Measurements from ENCODE around the gene SECISBP2L. TPM values are rescaled to one million over a fixed set of nuclear protein-coding genes. Genes with fewer than 3 reads are reported as not detected.
A peak's percentile ranks its signal among the peaks of the same experiment; 100 is the strongest.

SECISBP2L gene
- total RNA-seq, 1 experiment from 2014 or later = 14.5 TPM

DNA sequence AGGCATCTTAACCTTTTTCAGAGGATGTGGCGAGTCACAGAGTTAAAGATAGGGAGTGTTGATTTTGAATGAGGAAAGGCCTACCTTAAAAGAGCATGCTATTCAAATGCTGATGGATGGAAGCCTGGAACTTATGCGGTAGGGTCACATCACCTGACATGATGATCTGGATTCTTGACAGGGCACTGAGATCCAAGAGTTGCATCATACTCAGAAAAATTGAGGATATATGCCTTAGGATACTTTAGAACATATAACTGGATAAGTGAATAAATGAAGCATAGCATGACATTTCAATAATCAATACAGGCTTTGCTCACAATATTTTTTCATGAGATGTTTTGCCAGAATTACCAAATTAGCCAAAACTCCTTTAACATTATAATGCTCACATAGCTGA, 20.1 kb upstream of the SECISBP2L start:
- Histone ChIP-seq H3K36me3 (replicated peaks; ENCODE audit: control insufficient read depth, insufficient read depth, low read length) (no peaks in the 10 kb centered on the region), H3K4me3 (ENCODE audit: insufficient read depth, low read depth, low read length) (no peak overlapping the region), H3K27me3 (ENCODE audit: control insufficient read depth, insufficient read depth, low read length) (no peaks in the 10 kb centered on the region; the same call in 1 of the 2 replicates)
- peak; percentile 19 for DNase-seq

- H3K36me3 ChIP-seq (replicated peaks; ENCODE audit: control insufficient read depth, insufficient read depth, low read length) = no peaks in the 10 kb centered on the region
- H3K27me3 ChIP-seq (ENCODE audit: control insufficient read depth, insufficient read depth, low read length) = no peaks in the 10 kb centered on the region; the same call in 1 of the 2 replicates
- H3K4me3 ChIP-seq (ENCODE audit: insufficient read depth, low read depth, low read length) = no peak overlapping the region
- DNase-seq = no peak
Measured at GRCh38 chr15:49064884-49065283, 18.6 kb upstream of the SECISBP2L start.

- no peaks in the 10 kb centered on the region; the same call in 1 of the 2 replicates for H3K27me3 ChIP-seq (ENCODE audit: control insufficient read depth, insufficient read depth, low read length)
- no peaks in the 10 kb centered on the region for H3K36me3 ChIP-seq (replicated peaks; ENCODE audit: control insufficient read depth, insufficient read depth, low read length)
- no peak overlapping the region for H3K4me3 ChIP-seq (ENCODE audit: insufficient read depth, low read depth, low read length)
- no peak for DNase-seq
Measured at GRCh38 chr15:49064281-49064653, 18.0 kb upstream of the SECISBP2L start.

- Histone ChIP-seq H3K4me3 (ENCODE audit: insufficient read depth, low read depth, low read length) (no peak overlapping the region), H3K36me3 (replicated peaks; ENCODE audit: control insufficient read depth, insufficient read depth, low read length) (no peaks in the 10 kb centered on the region), H3K27me3 (ENCODE audit: control insufficient read depth, insufficient read depth, low read length) (no peaks in the 10 kb centered on the region; the same call in 1 of the 2 replicates)
- DNase-seq = peak; percentile 33
Measured at GRCh38 chr15:49063402-49064280, 17.4 kb upstream of the SECISBP2L start.

GRCh38 chr15:49062900-49063299, 16.7 kb upstream of the SECISBP2L start:
- DNase-seq = no peak
- no peaks in the 10 kb centered on the region; the same call in 1 of the 2 replicates for H3K27me3 ChIP-seq (ENCODE audit: control insufficient read depth, insufficient read depth, low read length)
- H3K36me3 ChIP-seq (replicated peaks; ENCODE audit: control insufficient read depth, insufficient read depth, low read length) = no peaks in the 10 kb centered on the region
- H3K4me3 ChIP-seq (ENCODE audit: insufficient read depth, low read depth, low read length) = no peak overlapping the region

DNA sequence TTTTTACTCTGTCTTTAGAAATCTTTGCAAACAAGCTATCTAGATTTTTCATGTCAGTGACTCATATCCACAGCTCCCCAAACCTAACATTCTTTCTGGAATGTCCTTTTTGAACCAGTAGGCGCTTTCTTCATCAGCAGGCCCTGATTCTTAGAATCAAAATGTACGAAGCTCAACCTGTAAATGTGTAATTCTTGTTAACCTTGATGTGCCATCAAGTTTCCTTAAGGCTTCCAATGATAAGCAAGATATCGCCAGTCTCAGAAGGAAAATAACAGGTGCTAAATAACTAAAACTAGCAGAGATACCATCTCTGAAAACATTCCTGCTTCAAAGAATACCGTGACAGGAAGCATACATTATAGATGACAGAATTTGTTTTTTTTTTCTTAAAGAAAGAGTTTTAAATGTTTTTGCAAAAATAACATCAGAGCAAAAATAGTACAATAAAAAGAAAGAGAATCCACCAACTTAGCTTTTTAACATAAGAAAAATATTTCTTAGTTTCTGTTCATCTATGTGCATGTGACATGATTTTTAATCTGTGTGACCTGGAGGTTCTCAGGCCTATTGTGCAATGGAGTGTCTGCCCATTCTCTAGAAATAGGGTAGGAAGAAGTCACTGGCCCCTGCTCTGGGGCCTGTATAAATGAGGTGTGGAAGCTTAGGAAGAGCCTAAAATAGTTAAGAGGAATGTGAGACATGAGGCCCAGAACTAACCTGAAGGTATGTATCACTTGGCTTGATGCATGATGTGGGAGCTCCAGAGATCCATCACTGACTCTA, 14.7 kb upstream of the SECISBP2L start:
- DNase-seq = no peak
- H3K4me3 ChIP-seq (ENCODE audit: insufficient read depth, low read depth, low read length) = no peak overlapping the region
- H3K36me3 ChIP-seq (replicated peaks; ENCODE audit: control insufficient read depth, insufficient read depth, low read length) = no peaks in the 10 kb centered on the region
- H3K27me3 ChIP-seq (ENCODE audit: control insufficient read depth, insufficient read depth, low read length) = no peaks in the 10 kb centered on the region; the same call in 1 of the 2 replicates

DNA sequence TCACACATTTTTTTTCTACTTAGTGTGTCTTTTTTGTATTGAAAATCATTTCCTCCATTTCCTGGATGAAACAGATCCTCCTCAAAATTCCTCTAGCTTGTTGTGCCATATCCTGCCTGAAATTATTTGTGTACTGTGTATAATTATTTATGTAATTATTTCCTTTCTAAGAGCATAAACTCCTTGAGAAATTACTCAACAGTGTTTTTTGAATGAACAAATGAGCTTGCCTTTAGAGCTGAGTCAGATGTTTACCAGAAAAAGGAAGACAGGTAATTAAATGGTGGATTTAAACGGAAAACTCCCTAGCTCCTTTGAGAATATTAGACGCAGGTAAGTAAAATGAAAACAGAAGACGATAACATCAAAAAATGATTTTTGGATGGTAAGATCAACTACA, 13.2 kb upstream of the SECISBP2L start:
- Histone ChIP-seq H3K27me3 (ENCODE audit: control insufficient read depth, insufficient read depth, low read length) (no peaks in the 10 kb centered on the region; the same call in 1 of the 2 replicates), H3K36me3 (replicated peaks; ENCODE audit: control insufficient read depth, insufficient read depth, low read length) (no peaks in the 10 kb centered on the region), H3K4me3 (ENCODE audit: insufficient read depth, low read depth, low read length) (no peak overlapping the region)
- no peak for DNase-seq

DNA sequence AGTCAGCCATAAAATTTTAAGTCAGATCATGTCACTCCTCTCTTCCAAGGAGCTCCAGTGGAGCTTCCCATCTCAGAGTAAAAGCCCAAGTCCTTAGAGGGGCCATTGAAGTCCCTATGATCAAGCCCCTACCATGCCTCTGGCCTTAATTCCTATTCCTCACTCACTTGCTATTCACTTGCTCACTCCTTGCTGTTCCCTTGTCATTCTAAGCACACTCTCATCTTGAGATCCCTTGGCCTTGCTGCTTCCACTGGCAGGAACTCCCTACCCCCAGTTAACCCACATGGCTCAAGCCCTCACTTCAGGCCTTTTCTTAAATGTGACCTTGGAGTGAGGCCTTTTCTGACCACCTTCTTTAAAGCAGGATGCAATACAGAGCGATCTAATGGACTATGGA, 12.3 kb upstream of the SECISBP2L start:
- Histone ChIP-seq H3K36me3 (replicated peaks; ENCODE audit: control insufficient read depth, insufficient read depth, low read length) (no peaks in the 10 kb centered on the region), H3K4me3 (ENCODE audit: insufficient read depth, low read depth, low read length) (no peak overlapping the region), H3K27me3 (ENCODE audit: control insufficient read depth, insufficient read depth, low read length) (no peaks in the 10 kb centered on the region; the same call in 1 of the 2 replicates)
- peak; percentile 18 for DNase-seq

- H3K4me3 ChIP-seq (ENCODE audit: insufficient read depth, low read depth, low read length) = no peak overlapping the region
- H3K36me3 ChIP-seq (replicated peaks; ENCODE audit: control insufficient read depth, insufficient read depth, low read length) = no peaks in the 10 kb centered on the region
- H3K27me3 ChIP-seq (ENCODE audit: control insufficient read depth, insufficient read depth, low read length) = no peaks in the 10 kb centered on the region
- no peak for DNase-seq
Measured at GRCh38 chr15:49055630-49056029, 9.4 kb upstream of the SECISBP2L start.

DNA sequence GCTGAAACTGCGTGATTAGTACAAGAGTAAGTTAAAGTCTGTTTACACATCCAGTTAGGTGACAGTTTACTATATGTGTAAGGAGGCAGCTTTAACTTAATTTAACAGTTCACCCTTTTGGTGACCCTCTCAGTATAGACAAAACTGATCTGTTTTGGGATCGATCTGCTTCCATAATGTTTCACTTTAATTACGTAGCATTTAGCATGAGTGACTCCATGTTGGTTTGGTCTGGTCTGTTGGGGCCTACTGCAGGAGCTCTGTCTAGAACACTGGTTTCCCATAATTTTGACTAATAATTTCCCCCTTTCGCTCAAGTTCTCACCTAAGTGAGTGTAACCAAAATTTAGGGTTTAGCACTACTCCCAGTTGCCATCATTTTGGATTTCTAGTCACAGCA, 6.4 kb upstream of the SECISBP2L start:
- H3K27me3 ChIP-seq (ENCODE audit: control insufficient read depth, insufficient read depth, low read length) = no peaks in the 10 kb centered on the region
- DNase-seq = no peak
- no peak overlapping the region for H3K4me3 ChIP-seq (ENCODE audit: insufficient read depth, low read depth, low read length)
- no peaks in the 10 kb centered on the region for H3K36me3 ChIP-seq (replicated peaks; ENCODE audit: control insufficient read depth, insufficient read depth, low read length)

- no peak overlapping the region for H3K4me3 ChIP-seq (ENCODE audit: insufficient read depth, low read depth, low read length)
- H3K36me3 ChIP-seq (replicated peaks; ENCODE audit: control insufficient read depth, insufficient read depth, low read length) = no peaks in the 10 kb centered on the region
- DNase-seq = no peak
- no peaks in the 10 kb centered on the region for H3K27me3 ChIP-seq (ENCODE audit: control insufficient read depth, insufficient read depth, low read length)
Measured at GRCh38 chr15:49047456-49047855, 1.2 kb upstream of the SECISBP2L start.

GRCh38 chr15:49045751-49046219, 461 bp downstream of the SECISBP2L start:
- H3K27me3 ChIP-seq (ENCODE audit: control insufficient read depth, insufficient read depth, low read length) = no peaks in the 10 kb centered on the region
- peak overlapping the region; percentile 95 for H3K4me3 ChIP-seq (ENCODE audit: insufficient read depth, low read depth, low read length)
- no peak for DNase-seq
- no peaks in the 10 kb centered on the region for H3K36me3 ChIP-seq (replicated peaks; ENCODE audit: control insufficient read depth, insufficient read depth, low read length)

GRCh38 chr15:49044766-49045606, 1.3 kb downstream of the SECISBP2L start:
- DNase-seq = no peak
- H3K27me3 ChIP-seq (ENCODE audit: control insufficient read depth, insufficient read depth, low read length) = no peaks in the 10 kb centered on the region
- H3K4me3 ChIP-seq (ENCODE audit: insufficient read depth, low read depth, low read length) = peak overlapping the region; percentile 95
- H3K36me3 ChIP-seq (replicated peaks; ENCODE audit: control insufficient read depth, insufficient read depth, low read length) = no peaks in the 10 kb centered on the region

GRCh38 chr15:49044002-49044401, 2.2 kb downstream of the SECISBP2L start:
- Histone ChIP-seq H3K4me3 (ENCODE audit: insufficient read depth, low read depth, low read length) (no peak overlapping the region), H3K27me3 (ENCODE audit: control insufficient read depth, insufficient read depth, low read length) (no peaks in the 10 kb centered on the region), H3K36me3 (replicated peaks; ENCODE audit: control insufficient read depth, insufficient read depth, low read length) (no peaks in the 10 kb centered on the region)
- DNase-seq = no peak
